Activated CD8-positive, alpha-beta memory T cell treated with anti-CD3 and anti-CD28 coated beads for 4 hours (primary cell): ENCODE data around the gene FBLN7.

ENCODE experiments used
- DNase-seq, 2 donors: peaks; one replicate each; pipeline ENCODE4 v3.0.0-alpha.2; 2020; ENCODE audit warnings: low read depth in 2 of 2

FBLN7 gene

DNA sequence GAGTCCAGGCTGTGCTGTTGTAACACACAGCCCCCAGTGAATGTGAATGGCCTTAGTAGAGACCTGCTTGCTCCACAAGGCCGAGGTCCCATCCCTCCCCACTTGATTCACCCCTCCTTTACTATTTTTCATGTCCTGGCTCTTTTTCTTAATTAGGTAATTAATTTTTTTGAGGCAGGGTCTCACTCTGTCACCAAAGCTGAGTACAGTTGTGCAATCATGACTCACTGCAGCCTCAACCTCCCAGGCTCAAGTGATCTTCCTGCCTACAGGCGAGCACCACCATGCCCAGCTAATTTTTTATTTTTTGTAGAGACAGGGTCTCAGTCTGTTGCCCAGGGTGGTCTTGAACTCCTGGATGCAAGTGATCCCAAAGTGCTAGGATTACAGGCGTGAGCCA, 19.3 kb downstream of the FBLN7 start:
- DNase-seq: no peak

DNA sequence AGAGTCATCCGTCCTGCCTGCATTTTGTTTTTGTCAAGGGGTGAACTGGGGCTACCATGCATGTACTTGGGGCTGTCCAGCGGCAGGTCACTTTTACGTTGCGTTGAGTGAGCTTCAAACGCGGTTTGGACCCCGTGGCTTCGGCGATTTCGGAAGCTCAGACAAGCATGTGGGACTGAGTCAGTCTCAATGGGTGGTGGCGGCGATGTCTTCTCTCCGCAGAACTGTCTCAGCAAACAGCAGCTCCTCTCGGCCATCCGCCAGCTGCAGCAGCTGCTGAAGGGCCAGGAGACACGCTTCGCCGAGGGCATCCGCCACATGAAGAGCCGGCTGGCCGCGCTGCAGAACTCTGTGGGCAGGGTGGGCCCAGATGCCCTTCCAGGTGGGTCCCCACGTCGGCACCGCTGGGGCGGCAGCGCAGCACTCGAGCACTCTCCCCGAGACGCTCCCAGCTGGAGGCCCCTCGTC, 21.3 kb downstream of the FBLN7 start:
- no peak for DNase-seq

DNA sequence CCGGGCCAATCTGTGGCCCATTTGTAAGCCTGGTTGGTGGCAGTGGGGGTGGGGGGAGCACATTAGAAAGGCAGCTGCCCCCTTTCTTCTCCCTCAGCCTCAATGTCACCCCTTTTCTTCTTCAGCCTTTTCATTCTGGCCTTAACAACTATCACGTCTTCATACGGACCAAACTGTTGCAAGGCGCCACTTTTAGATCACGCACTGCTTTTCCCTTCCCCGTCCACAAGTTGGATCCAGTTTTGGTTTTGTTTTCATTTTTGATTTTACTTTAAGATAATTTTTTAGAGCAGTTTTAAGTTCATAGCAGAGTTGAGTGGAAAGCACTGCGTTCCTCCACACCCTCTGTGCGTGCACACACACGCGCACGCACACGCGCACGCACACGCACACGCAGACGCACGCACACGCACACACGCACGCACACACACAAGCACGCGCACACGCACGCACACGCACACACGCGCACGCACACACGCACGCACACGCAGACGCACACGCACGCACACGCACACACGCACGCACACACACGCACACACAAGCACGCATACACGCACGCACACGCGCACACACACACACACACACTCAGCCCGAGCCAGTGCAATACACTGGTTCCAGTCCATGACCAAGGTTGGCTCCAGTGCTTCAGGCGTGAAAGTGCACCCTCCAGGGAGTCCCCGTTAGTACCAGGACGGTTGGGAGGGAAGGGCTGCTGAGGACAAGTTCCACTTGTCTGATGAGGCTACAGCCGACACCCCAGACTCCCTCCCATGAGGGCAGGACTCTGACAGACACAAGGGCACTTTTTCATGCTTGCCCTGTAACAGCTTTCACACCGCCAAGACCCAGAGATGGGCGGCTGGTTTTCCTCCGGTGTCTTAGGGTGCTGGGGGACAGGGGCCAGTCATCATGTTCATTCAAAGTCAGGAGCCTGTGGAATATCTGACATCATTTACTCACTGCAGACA, 22.4 kb downstream of the FBLN7 start:
- DNase-seq: no peak

DNA sequence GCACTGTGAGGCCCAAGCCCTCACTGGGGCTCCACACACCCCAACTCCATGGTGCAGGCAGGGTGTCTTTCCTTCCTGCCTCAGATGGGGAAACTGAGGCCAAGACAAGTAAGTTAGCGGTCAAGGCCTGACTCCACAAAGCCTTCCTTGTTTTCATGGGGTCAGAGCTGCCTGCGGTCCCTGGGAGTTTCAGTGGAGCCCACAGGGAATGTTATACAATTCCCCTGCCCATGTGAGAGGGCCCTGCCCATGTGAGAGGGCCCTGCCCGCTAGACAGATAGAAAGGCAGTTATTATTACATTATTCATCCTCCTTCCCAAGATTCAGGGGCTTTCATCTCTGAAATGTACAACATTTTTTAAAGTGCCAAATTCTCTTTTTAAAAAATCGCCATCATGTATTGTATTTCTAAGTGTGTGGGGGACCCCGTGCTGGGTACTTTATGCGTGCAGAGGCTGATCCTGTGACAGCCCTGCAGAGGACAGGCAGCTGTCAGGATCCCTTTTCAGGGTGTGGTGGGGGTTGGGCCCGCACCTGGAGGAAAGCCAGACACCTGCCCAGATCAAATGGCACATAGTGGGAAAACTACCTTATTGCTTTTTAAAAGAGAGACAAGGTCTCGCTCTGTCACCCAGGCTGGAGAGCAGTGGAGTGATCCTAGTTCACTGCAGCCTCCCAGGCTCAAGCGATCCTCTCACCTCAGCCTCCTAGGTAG, 23.4 kb downstream of the FBLN7 start:
- no peak for DNase-seq

DNA sequence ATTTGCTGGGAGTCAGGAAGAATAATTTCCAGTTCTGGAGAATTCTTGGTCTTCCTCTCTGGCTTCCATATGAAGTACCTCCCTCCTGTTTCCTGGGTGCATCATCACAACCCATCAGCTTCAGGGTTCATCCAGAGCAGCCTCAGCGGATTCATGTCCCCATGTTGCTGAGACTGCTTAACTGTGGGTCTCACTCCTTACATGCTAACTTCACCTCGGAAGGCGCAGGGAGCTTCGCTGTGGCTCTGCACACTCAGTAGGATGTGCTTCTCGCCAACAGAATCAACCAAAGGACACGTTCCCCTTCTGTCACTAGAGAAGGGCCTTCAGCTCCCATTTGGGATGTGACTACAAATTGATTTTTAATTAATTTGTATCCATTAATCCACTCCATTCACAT, 24.2 kb downstream of the FBLN7 start:
- no peak for DNase-seq

DNA sequence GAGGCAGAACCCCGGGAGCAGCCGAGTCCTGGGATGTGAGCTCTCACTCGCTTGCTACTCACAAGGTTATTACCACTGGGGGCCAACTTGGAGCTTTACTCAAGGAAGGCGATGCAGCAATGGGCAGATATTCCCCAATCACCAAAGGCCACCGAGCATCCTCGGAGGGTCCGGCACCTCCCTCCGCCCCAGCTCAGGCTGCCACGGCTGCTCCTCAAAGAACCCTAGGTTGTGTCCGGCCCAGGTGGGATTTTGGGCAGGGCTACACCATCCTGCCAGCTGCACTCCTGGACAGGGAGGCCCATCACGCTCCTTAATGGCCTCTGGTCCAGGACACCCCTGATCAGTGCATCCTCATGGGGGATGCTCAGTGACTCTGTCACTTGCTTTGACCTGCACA, 24.8 kb downstream of the FBLN7 start:
- no peak for DNase-seq

DNA sequence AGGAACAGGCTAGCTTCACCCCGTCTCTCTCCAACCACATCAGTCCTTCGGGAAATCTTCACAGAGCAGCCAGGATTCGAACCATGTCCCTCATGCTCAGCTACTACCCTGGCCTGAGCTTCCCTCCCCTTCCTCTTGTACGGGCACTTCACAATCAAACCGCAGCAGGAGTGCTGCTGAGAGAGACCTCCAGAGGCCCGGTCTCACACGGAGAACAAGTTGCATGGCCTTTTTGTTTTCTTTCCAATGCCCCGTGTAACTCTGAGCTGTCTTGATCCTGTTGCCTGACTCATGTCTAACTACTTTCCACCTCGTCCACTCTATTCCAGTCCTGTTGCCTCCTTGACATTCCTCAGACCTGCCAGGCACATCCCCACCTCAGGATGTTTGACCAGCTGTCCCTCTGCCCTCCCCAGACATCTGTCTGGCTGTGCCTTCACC, 25.4 kb downstream of the FBLN7 start:
- no peak for DNase-seq

DNA sequence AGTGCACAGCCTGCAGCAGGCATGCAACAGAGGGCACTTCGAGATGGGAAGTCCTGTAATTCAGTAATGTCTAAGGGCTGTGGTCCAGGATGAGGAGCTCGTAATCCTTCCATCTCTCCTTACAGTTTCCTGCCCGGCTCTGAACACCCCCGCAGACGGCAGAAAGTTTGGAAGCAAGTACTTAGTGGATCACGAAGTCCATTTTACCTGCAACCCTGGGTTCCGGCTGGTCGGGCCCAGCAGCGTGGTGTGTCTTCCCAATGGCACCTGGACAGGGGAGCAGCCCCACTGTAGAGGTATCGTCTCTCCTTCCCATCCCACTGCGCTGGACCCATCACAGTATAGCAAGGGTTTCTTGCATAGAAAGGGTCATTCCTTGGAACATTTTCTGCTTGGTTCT, 26.7 kb downstream of the FBLN7 start:
- no peak for DNase-seq

DNA sequence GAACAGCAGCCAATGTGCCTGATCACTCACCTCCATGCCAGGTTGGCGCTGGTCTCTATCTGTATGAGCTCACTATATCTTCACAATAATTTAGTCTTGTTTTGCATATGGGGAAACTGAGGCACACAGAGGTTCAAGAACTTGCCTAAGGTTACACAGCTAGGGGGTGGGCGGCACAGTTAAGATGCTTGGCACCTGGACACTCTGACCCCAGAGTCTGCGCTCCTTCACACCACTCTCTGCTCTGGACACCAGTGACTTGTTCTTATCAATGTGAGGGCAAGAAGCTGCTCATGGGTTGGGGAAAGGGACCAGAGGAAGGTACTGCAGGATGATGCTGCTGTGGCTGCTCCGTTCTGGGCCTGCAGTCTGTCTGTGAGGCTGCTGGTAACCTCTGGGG, 27.1 kb downstream of the FBLN7 start:
- no peak for DNase-seq

DNA sequence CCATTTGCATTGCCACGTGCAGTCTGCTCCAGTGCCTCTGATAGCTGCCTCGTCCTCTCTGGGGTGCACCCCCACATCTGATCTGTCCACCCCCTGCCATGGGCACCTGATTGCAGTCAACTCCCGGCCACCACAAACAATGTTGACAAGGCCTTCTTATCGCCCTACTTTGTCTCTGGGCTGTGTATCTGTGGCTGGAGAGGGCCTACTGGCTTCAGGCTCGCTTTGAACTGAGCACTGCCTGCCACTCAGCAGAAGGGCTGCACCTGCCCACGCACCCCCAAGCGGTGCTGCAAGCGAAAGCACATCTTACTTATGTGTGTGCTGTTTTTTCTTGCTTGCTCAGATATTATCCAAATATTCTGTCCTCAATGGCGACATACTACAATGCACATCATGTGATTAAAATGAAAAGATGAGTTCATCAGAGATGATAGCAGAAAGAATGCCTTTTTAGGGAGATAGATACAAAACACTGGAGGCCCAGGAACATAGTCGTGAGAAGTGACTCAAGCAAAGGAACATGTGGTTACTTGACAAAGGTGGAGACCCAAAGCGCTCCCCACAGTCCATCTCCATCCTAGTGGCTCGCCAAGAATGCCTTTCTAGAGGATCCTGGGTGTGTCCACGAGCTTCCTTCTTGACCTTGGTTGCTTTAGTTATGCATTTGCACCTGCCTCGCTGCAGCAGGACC, 28.8 kb downstream of the FBLN7 start:
- no peak for DNase-seq

DNA sequence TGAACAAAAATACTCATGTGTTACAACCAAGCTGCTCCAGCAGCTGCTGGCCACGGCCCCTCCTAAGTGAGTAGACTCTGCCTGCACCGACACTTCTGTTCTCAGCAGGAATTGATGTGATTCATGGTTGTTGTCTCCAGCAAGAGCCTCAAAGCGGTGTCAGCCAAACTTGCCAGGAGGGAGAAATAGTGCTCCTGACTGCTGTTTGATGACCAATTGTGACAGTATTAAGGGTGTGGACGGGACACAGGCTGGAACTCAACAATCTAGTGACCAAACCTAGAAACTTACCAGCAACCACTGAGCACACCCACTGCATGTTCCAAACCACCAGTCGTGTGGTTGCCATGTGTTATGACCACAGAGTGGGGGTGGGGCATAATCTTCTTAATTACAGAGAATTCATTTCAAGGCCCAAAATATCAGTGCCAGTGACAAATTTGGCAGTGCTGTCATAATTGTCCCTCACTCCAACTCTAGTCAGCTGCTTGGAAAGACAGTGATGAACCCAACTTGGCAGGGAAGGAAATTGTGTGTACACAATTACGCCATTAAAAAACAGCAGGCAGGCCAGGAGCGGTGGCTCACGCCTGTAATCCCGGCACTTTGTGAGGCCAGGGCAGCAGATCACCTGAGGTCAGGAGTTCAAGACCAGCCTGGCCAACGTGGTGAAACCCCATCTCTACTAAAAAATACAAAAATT, 30.4 kb downstream of the FBLN7 start:
- DNase-seq: no peak

DNA sequence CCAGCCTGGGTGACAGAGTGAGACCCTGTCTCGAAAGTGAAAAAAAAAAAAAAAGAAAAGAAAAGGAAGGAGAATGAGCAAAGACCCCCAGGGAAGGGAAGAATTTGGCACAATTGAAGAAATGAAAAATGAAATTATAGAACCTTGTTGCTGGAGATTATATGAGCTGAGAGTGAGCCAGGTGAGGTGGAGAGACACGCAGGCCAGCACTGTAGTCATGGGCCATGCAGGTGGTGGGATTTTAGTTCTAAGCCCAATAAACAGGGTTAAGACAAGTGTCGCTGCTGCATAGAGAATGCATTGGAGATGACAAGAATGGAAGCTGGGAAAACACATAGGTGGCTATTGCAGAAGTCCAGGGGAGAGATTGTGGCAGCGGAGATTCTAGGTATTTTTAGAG, 32.3 kb downstream of the FBLN7 start:
- DNase-seq: no peak

DNA sequence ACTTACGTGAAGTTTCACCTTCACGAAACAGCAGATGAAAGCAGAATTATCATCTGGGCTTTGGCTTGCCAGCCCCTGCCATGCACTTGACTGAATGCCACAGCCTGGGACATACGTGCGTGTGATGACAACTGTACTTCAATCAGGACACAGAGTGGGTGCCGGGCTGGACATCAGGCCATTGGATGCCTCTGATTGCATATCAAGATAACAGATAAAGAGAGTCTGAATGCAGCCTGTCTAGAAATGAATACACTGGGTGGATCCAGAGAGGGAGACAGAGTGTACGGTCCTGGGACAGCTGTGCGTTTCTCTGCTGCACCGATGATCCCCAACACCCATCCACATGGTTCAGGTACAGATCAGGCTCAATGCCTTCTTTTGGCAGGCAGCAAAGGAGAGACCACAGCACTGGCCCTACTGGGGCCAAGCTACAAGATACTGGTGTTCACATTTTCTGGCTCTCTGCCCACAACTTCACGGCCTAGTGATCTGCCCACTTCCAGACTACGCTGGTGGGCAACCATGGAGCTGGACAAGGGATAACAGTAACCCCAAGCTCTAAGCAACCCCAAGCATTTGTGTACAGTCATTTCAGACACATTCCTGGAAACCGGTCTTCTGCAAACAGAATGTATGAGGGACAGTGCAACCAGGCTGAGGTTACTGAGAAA, 35.6 kb downstream of the FBLN7 start:
- no peak for DNase-seq

DNA sequence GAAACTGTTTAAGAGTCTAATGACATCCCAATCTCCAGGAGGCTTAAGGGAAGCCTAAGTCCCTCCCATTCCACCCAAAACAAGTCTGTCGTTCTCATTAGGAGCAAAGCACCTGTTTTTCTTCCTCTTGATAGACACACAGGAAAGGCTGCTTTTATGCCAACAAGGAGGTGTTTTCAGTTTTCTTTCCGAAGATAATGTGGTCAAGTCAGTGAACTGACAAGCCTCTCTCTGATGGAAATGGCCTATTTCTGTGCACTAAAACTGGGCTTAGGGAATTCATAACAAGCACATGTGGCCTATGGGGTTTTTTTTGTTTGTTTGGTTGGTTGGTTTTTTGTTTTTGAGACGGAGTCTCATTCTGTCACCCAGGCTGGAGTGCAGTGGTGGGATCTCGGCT, 36.2 kb downstream of the FBLN7 start:
- DNase-seq: no peak

DNA sequence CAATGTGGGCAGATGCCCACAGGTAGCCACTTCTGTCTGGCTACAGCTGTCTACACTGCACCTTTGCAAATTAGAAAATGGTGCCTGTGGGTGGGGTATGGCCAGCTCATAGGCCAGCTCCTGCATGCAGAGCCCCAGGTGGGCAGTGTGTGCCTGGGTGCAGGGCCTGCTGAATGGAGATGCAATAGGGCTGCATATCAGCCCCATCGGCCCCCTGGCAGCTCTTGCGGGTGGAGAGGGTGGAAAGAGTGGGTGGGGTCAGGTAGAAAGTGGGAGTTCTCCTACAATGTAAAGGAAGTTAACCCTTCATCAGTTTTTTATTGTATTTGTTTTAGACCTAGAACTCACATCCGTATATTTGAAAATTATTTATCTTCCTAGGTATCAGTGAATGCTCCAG, 37.1 kb downstream of the FBLN7 start:
- no peak for DNase-seq

DNA sequence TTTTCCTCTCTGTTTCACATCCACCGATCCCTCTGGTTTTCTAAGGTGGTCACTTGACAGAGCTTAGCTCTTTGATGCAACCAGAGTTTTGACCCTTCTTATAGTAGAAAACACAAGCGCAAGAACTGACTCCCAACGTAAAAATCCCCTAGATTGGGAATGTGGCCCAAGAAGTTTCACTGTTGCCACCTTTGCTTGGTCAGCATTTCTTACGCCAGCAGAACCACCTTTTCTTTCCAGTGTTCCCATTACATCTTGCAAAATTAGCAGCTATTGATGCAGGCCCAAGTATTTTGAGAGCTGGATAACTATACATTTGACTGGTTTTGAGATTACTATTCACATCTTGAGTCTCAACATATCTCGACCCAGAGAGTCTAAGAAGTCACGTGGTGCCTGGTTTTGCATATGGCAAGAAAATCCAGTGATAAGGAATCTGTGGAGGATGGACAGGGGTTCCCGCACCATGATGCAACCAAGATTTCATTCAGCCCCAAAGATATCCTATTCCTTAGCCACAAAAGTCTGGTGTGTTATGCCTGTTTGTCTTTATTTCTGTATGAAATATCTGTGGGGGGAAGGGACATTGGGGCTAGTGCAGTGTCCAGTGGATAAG, 37.9 kb downstream of the FBLN7 start:
- no peak for DNase-seq

DNA sequence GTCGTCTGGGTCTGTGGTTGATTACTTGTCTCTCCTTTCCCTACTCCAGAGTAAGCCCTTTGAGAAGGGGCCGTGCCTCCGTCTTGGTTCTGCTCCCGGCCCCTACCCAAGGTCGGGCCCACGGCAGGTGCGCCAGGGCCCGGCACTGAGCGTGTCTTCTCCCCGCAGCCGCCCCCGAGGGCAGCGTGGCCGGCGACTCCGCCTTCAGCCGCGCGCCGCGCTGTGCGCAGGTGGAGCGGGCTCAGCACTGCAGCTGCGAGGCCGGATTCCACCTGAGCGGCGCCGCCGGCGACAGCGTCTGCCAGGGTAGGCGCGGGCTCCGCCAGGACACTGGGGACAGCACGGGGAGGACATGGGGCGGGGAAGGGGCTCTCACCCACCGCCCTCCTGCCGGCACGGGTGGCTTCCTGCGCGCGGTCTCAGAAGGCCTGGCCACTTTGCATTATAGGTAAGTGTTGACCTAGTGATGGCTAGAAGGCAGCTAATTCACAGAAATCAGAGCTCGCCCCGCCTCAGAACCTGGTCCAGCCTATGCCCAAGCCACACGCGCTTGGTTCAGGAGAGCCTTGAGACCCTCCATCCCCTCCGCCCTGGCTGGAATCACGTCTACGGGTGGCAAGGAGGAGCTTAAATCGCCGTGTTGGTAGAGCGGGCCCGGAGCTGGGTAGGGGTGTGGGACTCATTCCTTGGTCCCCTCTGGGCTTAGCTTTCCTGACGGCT, 43.5 kb downstream of the FBLN7 start:
- peak; percentile 14 to 20 for DNase-seq

DNA sequence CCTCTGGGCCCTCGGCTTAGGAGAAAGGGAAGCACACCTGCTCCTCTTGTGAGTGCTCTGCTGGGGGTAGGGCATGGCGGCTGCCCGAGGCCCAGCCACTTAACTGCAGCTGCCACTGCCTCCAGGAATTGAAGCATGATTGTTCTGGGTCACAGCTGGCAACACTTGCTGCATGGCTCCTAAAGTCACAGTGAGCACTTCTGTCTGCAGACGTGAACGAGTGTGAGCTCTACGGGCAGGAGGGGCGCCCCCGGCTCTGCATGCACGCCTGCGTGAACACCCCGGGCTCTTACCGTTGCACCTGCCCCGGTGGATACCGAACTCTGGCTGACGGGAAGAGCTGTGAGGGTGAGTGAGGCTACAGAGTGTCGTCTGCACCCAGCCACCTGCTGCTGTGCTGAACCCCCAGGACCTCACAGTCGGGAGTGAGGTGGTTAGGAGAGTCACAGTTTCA, 44.4 kb downstream of the FBLN7 start:
- DNase-seq: no peak

DNA sequence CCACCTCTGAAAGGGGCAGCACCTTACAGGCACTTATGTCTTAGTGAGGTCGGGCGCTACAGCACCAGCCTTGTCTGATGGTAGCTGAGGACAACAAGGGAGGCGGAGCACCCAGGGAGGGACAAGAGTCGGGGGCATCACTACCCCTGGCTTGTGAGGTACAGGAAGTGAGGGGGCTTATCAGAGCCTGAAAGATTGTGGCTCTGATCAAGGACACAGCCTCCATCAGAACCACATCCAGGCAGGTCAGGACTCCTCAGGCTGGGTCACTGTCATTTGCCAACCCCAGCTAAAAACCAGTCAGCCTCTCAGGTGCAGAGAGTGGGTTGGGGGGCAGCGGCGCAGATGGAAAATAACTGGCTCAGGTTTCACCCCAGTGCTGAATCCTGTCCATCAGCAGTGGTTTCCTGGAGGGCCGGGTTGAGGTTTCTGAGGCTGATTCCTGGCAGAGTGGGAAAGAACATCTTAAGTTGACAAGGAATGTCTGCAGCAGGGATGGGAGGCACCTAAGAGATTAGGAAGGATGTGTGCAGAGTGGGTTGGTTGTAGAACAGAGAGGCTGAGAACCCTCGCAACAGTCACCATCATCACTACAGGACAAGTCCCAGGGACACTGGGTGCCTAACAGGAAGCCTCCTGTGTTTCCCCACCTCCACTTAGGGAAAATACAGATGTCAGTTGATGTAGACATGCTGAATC, 45.3 kb downstream of the FBLN7 start:
- no peak for DNase-seq
